ENCODE results near the gene FAM107B. TPM values are rescaled to one million over a fixed set of nuclear protein-coding genes. Genes with fewer than 3 reads are reported as not detected.

FAM107B gene
- total and polyA plus RNA-seq, 2 experiments from 2014 or later = 11.0 to 17.6 TPM

- ATAC-seq (no peak), DNase-seq (ENCODE audit: low spot score) (no peak)
- Histone ChIP-seq H2AFZ (no peak overlapping the region), H4K20me1 (replicated peaks; ENCODE audit: insufficient read depth) (peaks cover 4% of the 10 kb centered on the region; the same call in 1 of the 2 replicates), H3K4me2 (no peak overlapping the region), H3K27me3 (ENCODE audit: insufficient read depth) (no peaks in the 10 kb centered on the region), H3K27ac (ENCODE audit: low read depth) (no peak overlapping the region), H3K36me3 (ENCODE audit: insufficient read depth) (no peaks in the 10 kb centered on the region), H3K4me1 (ENCODE audit: insufficient read depth) (no peaks in the 10 kb centered on the region), H3F3A (replicated peaks; ENCODE audit: low read depth) (no peaks in the 10 kb centered on the region), H3K79me2 (replicated peaks; ENCODE audit: insufficient read depth) (peaks cover 13% of the 10 kb centered on the region; the same call in 1 of the 2 replicates), H3K4me3 (no peak overlapping the region), H3K9me2 (ENCODE audit: insufficient read depth) (no peaks in the 10 kb centered on the region)
- no peaks in the 10 kb centered on the region for H3K4me1 Mint-ChIP-seq
- H3K27ac Mint-ChIP-seq = no peak overlapping the region
- no peak overlapping the region for H3K4me3 Mint-ChIP-seq
- no peaks in the 10 kb centered on the region; the same call in 2 of the 3 replicates for H3K36me3 Mint-ChIP-seq (ENCODE audit: low read depth)
- no peaks in the 10 kb centered on the region for H3K9me3 Mint-ChIP-seq
- TF ChIP-seq ZNF331 (CRISPR knock-in tag; IDR thresholded peaks at IDR 0.05; ENCODE audit: low read depth) = no peak
- TF ChIP-seq REST (IDR thresholded peaks at IDR 0.05; ENCODE audit: unreplicated experiment) = no peak
- no peak for TF ChIP-seq POLR2AphosphoS5 (IDR thresholded peaks at IDR 0.05; ENCODE audit: low read depth)
- no peak for TF ChIP-seq EZH2phosphoT487 (IDR thresholded peaks at IDR 0.05; ENCODE audit: unreplicated experiment)
- no peak for TF ChIP-seq STAT1 (IDR thresholded peaks at IDR 0.05; ENCODE audit: unreplicated experiment)
- TF ChIP-seq EZH2 (IDR thresholded peaks at IDR 0.05; ENCODE audit: low read depth, unreplicated experiment) = no peak
- TF ChIP-seq JUNB (IDR thresholded peaks at IDR 0.05; ENCODE audit: unreplicated experiment) = no peak
- TF ChIP-seq, protein P1, sequence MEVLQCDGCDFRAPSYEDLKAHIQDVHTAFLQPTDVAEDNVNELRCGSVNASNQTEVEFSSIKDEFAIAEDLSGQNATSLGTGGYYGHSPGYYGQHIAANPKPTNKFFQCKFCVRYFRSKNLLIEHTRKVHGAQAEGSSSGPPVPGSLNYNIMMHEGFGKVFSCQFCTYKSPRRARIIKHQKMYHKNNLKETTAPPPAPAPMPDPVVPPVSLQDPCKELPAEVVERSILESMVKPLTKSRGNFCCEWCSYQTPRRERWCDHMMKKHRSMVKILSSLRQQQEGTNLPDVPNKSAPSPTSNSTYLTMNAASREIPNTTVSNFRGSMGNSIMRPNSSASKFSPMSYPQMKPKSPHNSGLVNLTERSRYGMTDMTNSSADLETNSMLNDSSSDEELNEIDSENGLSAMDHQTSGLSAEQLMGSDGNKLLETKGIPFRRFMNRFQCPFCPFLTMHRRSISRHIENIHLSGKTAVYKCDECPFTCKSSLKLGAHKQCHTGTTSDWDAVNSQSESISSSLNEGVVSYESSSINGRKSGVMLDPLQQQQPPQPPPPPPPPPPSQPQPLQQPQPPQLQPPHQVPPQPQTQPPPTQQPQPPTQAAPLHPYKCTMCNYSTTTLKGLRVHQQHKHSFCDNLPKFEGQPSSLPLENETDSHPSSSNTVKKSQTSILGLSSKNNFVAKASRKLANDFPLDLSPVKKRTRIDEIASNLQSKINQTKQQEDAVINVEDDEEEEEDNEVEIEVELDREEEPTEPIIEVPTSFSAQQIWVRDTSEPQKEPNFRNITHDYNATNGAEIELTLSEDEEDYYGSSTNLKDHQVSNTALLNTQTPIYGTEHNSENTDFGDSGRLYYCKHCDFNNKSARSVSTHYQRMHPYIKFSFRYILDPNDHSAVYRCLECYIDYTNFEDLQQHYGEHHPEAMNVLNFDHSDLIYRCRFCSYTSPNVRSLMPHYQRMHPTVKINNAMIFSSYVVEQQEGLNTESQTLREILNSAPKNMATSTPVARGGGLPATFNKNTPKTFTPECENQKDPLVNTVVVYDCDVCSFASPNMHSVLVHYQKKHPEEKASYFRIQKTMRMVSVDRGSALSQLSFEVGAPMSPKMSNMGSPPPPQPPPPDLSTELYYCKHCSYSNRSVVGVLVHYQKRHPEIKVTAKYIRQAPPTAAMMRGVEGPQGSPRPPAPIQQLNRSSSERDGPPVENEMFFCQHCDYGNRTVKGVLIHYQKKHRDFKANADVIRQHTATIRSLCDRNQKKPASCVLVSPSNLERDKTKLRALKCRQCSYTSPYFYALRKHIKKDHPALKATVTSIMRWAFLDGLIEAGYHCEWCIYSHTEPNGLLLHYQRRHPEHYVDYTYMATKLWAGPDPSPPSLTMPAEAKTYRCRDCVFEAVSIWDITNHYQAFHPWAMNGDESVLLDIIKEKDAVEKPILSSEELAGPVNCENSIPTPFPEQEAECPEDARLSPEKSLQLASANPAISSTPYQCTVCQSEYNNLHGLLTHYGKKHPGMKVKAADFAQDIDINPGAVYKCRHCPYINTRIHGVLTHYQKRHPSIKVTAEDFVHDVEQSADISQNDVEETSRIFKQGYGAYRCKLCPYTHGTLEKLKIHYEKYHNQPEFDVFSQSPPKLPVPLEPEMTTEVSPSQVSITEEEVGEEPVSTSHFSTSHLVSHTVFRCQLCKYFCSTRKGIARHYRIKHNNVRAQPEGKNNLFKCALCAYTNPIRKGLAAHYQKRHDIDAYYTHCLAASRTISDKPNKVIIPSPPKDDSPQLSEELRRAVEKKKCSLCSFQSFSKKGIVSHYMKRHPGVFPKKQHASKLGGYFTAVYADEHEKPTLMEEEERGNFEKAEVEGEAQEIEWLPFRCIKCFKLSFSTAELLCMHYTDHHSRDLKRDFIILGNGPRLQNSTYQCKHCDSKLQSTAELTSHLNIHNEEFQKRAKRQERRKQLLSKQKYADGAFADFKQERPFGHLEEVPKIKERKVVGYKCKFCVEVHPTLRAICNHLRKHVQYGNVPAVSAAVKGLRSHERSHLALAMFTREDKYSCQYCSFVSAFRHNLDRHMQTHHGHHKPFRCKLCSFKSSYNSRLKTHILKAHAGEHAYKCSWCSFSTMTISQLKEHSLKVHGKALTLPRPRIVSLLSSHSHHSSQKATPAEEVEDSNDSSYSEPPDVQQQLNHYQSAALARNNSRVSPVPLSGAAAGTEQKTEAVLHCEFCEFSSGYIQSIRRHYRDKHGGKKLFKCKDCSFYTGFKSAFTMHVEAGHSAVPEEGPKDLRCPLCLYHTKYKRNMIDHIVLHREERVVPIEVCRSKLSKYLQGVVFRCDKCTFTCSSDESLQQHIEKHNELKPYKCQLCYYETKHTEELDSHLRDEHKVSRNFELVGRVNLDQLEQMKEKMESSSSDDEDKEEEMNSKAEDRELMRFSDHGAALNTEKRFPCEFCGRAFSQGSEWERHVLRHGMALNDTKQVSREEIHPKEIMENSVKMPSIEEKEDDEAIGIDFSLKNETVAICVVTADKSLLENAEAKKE (CRISPR knock-in tag; IDR thresholded peaks at IDR 0.05) = no peak
- TF ChIP-seq CTCF (conservative IDR thresholded peaks at IDR 0.05; ENCODE audit: low read depth in 2 of 2) = no peak
- no peak for TF ChIP-seq CREB1 (CRISPR knock-in tag; IDR thresholded peaks at IDR 0.05; ENCODE audit: low read depth)
- no peak for TF ChIP-seq NANOG (IDR thresholded peaks at IDR 0.05; ENCODE audit: borderline replicate concordance)
- TF ChIP-seq, protein P2, sequence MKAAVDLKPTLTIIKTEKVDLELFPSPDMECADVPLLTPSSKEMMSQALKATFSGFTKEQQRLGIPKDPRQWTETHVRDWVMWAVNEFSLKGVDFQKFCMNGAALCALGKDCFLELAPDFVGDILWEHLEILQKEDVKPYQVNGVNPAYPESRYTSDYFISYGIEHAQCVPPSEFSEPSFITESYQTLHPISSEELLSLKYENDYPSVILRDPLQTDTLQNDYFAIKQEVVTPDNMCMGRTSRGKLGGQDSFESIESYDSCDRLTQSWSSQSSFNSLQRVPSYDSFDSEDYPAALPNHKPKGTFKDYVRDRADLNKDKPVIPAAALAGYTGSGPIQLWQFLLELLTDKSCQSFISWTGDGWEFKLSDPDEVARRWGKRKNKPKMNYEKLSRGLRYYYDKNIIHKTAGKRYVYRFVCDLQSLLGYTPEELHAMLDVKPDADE (IDR thresholded peaks at IDR 0.05) = no peak
- no peak for TF ChIP-seq ZNF114 (CRISPR knock-in tag; IDR thresholded peaks at IDR 0.05)
- peaks cover 2% of the 10 kb centered on the region for H3K27me3 Mint-ChIP-seq (ENCODE audit: insufficient read depth, low read depth, poor library complexity)
These were observed 240.5 kb downstream of the FAM107B start for GRCh38 chr10:14534152-14534551.

Measured in GM23338 (cell line).